ENCODE data around the gene IL6ST.

The IL6ST gene

GRCh38 chr5:55917402-55918086 is 77.2 kb downstream of the IL6ST start:
- DNase-seq = no peak

DNA sequence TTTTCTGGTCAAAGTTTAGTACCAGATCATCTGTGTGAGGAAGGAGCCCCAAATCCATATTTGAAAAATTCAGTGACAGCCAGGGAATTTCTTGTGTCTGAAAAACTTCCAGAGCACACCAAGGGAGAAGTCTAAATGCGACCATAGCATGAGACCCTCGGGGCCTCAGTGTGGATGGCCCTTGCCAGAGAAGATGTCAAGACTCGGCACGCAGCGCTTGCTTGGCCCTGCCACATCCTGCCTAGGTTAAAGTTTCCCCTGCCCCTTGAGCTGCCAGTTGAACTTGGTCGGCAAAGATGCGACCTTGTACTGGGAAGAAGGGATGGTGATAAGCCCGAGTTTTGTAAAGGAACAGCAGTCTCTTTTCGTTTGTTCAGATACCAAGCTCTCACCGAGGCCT is 77.8 kb downstream of the IL6ST start:
- DNase-seq = no peak

DNA sequence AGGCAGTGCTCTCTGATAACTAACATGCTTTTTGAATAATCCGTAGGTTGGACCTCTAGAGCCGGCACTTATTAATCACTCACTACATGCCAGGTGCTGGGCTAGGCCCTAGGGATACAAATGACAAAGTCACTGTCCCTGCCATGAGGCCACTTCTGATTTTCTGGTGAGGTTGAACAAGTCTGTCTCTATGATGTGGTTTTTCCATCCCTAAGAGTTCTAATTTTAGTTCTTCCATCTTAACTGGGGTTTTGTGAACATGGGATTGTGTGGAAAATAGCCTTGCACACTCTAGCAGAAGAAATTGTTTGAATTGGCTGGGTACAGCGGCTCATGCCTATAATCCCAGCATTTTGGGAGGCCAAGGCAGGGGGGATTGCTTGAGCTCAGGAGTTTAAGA is 79.0 kb downstream of the IL6ST start:
- DNase-seq = no peak

DNA sequence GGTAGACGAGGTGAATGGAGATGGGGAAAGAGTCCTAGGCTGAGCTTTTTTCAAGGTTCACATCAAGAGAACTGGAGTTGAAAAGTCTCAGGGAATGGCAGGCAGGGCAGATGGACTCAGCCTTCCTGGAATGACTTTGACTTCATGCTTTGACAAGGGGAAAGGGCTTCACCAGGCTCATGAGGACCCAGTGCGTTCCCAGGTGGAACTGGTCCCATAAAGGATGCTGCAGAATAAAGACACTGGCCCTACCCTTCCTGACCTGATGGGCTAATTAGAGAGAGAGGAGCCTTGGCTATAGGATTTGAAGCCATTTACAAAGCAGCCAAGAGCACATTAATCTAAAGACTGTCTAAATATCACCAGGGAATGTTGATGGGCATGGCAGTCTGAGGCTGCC is 79.8 kb downstream of the IL6ST start:
- DNase-seq = peak; percentile 8

GRCh38 chr5:55913466-55914413 is 81.0 kb downstream of the IL6ST start:
- no peak for DNase-seq

DNA sequence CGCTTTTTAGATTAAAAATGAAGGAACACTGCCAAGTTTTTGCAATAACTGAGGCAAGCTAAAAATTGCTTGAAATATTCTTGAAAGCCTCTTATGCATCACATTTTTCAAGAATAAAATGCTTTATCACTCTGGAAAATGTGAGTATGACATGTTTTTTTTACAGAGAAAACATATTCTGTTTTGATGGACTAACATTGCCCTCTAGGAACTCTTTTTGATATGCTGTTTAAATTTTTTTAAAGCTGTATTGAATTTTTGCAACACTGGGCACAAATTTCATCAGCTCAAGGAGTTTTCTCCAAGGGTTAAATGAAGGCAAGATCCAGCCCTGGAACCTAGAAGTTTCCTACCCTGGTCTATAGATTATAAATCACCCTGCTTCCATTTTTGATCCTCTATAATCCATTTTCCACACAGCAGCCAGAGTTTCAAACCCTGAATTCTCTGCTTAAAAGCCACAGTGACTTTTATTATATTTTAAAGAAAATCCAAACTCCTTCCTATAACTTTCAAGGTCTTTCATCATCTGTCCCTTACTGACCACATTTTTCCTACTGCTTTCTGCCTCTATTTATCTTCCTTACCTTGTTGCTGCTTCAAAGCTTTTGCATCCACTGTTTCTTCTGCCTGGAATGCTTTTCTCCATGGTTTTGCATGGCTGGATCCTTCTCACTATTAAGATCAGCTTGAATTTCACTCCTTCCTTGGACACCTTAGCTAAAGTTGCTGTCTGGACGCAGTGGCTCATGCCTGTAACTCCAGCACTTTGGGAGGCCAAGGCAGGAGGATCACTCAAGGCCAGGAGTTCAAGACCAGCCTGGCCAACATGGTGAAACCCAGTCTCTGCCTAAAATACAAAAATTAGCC is 82.7 kb downstream of the IL6ST start:
- DNase-seq = no peak

DNA sequence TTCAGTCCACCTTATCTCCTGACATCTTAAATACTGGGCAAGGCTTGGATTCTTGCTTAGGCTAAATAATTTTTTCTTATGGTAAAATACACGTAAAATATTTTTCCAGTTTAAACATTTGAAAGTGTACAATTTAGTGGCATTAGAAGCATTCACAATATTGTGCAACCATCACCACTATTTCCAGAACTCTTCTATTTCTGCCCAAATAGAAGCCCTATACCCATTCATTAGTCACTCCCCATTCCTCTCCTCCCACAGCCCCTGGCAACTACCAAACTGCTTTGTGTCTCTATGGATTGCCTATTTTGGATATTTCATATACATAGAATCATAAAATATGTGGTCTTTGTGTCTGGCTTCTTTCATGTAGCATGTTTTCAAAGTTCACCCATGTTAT is 86.0 kb downstream of the IL6ST start:
- DNase-seq = no peak

GRCh38 chr5:55907927-55908326 is 86.8 kb downstream of the IL6ST start:
- DNase-seq = no peak

- DNase-seq = no peak
Measured at GRCh38 chr5:55905251-55905650, 89.5 kb downstream of the IL6ST start.

- DNase-seq = no peak
Measured at GRCh38 chr5:55904152-55904551, 90.6 kb downstream of the IL6ST start.

GRCh38 chr5:55903121-55903701 is 91.6 kb downstream of the IL6ST start:
- no peak for DNase-seq

DNA sequence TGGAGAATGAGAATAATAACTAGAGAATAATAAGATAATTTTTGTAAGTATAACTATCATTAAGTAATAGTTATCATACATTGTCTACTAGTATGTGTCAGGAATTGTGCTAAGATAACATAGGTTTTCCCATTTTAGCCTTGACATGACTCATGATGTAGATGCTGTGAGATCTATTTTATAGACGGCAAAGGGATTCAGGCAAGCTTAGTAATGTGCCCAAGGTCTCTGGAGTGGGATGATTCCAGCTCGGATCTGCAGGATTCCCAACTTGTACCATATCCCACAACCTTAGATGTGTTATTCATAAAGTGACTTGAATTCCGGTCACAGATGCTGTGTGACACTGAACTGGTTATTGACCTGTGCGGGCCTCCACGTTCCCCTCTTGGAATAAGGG is 92.1 kb downstream of the IL6ST start:
- DNase-seq = no peak

DNA sequence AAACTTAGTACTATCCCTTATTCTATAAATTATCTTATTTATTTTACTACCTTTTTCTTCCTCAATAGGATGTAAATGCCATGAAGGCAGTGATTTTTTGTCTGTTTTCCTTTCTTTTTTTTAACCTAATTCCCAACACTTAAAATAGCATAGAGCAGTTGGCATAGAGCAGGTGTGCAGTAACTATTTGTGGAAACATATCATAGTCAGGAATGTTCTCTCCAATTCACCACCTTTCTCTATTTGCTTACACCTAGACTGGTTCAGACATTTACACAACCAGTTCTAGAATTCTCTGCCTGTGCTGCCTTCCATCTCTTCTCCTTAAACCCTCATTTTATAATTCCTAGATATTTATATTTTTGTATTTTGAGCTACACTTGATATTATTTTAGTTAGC is 94.0 kb downstream of the IL6ST start:
- DNase-seq = no peak

DNA sequence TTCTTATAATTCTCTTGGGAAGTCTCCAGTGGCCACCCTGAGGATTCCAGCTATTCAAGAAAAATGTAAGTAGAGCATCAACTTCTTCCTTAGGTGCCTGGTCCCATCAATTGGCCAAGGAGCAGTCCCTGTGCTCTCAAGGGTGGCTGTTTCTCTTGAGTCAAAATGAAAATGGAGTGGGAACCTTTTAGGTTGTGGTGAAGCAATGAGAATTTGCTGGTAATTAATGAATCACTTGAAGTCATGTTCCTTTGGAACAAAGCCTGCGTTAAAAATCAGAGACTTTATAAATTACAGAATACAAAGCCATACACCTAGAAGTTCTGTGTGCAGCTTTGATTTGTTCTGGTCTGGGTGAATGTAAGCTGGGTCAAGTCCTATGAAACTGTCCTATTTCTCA is 94.7 kb downstream of the IL6ST start:
- no peak for DNase-seq

- DNase-seq = no peak
Measured at GRCh38 chr5:55899344-55899743, 95.4 kb downstream of the IL6ST start.

- no peak for DNase-seq
Measured at GRCh38 chr5:55897905-55898304, 96.9 kb downstream of the IL6ST start.

- no peak for DNase-seq
Measured at GRCh38 chr5:55897206-55897894, 97.4 kb downstream of the IL6ST start.

DNA sequence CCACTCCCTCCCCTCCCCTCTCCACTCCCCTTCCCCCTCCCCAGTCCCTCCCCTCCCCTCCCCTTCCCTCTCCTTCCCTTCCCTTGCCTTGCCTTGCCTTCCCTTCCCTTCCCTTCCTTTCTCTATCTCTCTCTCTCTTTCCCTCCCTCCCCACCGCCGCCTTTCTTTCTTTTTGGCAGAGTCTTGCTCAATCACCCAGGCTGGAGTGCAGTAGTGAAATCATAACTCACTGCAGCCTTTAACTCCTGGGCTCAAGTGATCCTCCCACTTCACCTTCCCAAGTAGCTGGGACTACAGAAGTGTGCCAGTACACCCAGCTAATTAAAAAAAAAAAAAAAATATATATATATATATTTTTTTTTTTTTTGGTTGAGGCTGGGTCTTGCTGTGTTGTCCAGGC is 98.1 kb downstream of the IL6ST start:
- no peak for DNase-seq

DNA sequence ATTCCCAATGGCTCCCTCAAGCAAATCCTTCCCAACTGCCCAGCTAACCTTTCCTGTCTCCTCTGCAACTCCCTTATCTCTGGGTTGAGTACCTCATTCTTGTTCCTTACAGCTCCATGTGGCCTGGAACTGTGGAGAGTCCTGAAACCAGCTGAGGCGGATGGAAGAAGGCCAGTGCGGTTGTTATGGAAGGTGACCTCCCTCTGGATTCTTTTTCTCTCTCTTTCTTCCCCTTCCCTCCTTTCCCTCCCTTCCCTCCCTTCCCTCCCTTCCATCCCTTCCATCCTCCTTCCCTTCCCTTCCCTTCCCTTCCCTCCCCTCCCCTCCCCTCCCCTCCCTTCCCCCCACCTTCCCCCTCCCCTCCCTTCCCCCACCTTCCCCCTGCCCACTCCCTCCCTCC is 98.5 kb downstream of the IL6ST start:
- DNase-seq = no peak

GRCh38 chr5:55895346-55895745 is 99.4 kb downstream of the IL6ST start:
- no peak for DNase-seq

DNA sequence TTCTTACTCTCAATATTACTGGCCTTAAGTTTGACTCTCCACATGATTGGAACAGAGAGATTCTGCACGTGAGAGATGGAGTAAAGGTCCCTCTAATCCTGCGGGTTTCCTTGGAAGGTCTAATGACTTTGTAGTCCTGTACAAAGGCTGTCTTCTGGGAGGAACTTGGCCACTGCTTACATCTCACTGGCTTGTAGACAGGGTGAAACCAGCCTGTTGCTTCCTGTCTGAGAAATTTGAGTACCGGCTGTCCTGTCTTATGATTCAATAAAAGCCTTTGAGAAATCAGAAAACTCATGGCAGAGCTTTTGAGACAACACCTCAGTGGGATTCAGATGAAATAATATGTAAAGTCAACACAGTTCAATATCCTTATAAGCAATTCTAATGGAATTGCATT is 100.6 kb downstream of the IL6ST start:
- no peak for DNase-seq

- no peak for DNase-seq
Measured at GRCh38 chr5:55892479-55892878, 102.3 kb downstream of the IL6ST start.
